ENCODE measurements around the gene RPS21. TPM values are rescaled to one million over a fixed set of nuclear protein-coding genes. Genes with fewer than 3 reads are reported as not detected.

RPS21 gene
- total and polyA plus RNA-seq, 10 of the 15 experiments (the other 5 are each of a cell fraction or from before 2014, with no cell fraction given), result 1,474 to 4,987 (median 2,439) TPM

GRCh38 chr20:62339647-62340062 lies 47.2 kb upstream of the RPS21 start (continued):
- 0 out of 2 replicates have a peak, but pooled peaks have one; percentile 15 for TF ChIP-seq ZNF687 (IDR thresholded peaks at IDR 0.05)
- 0 out of 2 replicates have a peak, but pooled peaks have one; percentile 16 for TF ChIP-seq TCF3 (IDR thresholded peaks at IDR 0.05; ENCODE audit: borderline replicate concordance, insufficient read depth, low read depth, low read length)
- TF ChIP-seq HDGF (IDR thresholded peaks at IDR 0.05), result no peak
- TF ChIP-seq IKZF1 (conservative IDR thresholded peaks at IDR 0.05), result peak; percentile 30; the same call in 1 of the 2 replicates
- no peak for TF ChIP-seq IRF3 (IDR thresholded peaks at IDR 0.05)
- 0 out of 2 replicates have a peak, but pooled peaks have one; percentile 49 for TF ChIP-seq POLR2A (IDR thresholded peaks at IDR 0.05; ENCODE audit: low read depth, low read length)
- TF ChIP-seq ZBTB33 (IDR thresholded peaks at IDR 0.05), result no peak
- peak; percentile 64 to 78; a peak in 3 of 4 replicates for TF ChIP-seq BHLHE40 (IDR thresholded peaks at IDR 0.05; ENCODE audit: borderline replicate concordance in 1 of 2, low read depth in 2 of 2, low read length in 1 of 2)
- 0 out of 2 replicates have a peak, but pooled peaks have one; percentile 25 for TF ChIP-seq NFIC (IDR thresholded peaks at IDR 0.05; ENCODE audit: low read depth, low read length)
- TF ChIP-seq USF2 (IDR thresholded peaks at IDR 0.05; ENCODE audit: borderline replicate concordance, low read depth, low read length), result no peak
- no peak for TF ChIP-seq KAT2A (conservative IDR thresholded peaks at IDR 0.05; ENCODE audit: control insufficient read depth, low read depth, low read length)
- TF ChIP-seq CREB1 (IDR thresholded peaks at IDR 0.05; ENCODE audit: low read depth), result peak; percentile 59; the same call in 1 of the 2 replicates
- TF ChIP-seq ATF7 (IDR thresholded peaks at IDR 0.05; ENCODE audit: low read depth), result peak; percentile 66; the same call in 1 of the 2 replicates
- TF ChIP-seq MXI1 (IDR thresholded peaks at IDR 0.05; ENCODE audit: low read depth, low read length), result peak; percentile 29; the same call in 1 of the 2 replicates
- peak; percentile 82; the same call in 1 of the 2 replicates for TF ChIP-seq SPI1 (IDR thresholded peaks at IDR 0.05; ENCODE audit: borderline replicate concordance, insufficient read depth, low read depth, low read length)
- no peak for TF ChIP-seq BCLAF1 (IDR thresholded peaks at IDR 0.05)
- TF ChIP-seq SREBF2 (IDR thresholded peaks at IDR 0.05; ENCODE audit: low read length), result no peak
- TF ChIP-seq MTA2 (IDR thresholded peaks at IDR 0.05; ENCODE audit: low read depth), result peak; percentile 32; the same call in 1 of the 2 replicates
